ENCODE results near the gene MOCS1. TPM values are rescaled to one million over a fixed set of nuclear protein-coding genes. Genes with fewer than 3 reads are reported as not detected.

MOCS1 gene
- total and polyA plus RNA-seq, 2 donors from 2014 or later: 25.9 to 41.3 TPM

DNA sequence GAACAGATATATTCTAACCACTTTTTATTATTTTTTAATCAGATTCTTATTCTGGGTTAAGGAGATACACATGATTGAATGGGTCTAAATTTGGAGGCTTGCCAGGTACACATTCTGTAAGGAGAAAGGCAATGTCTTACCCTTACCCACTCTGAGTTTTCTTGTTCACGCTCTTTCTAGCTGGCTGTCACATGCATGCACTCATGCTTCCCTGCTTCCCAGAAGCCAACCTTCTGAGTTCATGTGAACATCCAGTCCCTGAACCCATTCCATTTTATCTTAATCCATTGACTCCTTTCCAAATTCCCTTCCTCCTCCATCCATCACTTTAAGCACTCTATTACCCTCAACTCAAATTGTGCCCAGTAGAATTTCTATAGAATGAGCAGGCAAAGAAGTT, 17.5 kb upstream of the MOCS1 start:
- Histone ChIP-seq H3K36me3 (ENCODE audit: control insufficient read depth in 2 of 3, insufficient read depth in 3 of 3, low read length in 3 of 3) (no peaks in the 10 kb centered on the region), H3K27ac (ENCODE audit: low read depth in 2 of 2, low read length in 2 of 2) (no peak overlapping the region), H3K9me3 (ENCODE audit: control insufficient read depth in 2 of 3, insufficient read depth in 1 of 3, low read length in 3 of 3) (no peaks in the 10 kb centered on the region), H3K4me1 (ENCODE audit: control insufficient read depth in 2 of 3, insufficient read depth in 2 of 3, low read depth in 1 of 3, low read length in 3 of 3) (peaks cover 0 to 5% (median 5%) of the 10 kb centered on the region in 3 donors), H3K9ac (ENCODE audit: low read length in 3 of 3) (no peak overlapping the region), H3K27me3 (ENCODE audit: control insufficient read depth, insufficient read depth, low read length) (no peaks in the 10 kb centered on the region), H3K4me3 (ENCODE audit: low read length in 3 of 3) (no peak overlapping the region)
- DNase-seq (no peak), FAIRE-seq (no peak)
- intact Hi-C loops (cut with DNase I): no loop called here
- no peak for TF ChIP-seq CTCF (IDR thresholded peaks at IDR 0.05; ENCODE audit: borderline replicate concordance, extremely low read depth, insufficient read depth)

DNA sequence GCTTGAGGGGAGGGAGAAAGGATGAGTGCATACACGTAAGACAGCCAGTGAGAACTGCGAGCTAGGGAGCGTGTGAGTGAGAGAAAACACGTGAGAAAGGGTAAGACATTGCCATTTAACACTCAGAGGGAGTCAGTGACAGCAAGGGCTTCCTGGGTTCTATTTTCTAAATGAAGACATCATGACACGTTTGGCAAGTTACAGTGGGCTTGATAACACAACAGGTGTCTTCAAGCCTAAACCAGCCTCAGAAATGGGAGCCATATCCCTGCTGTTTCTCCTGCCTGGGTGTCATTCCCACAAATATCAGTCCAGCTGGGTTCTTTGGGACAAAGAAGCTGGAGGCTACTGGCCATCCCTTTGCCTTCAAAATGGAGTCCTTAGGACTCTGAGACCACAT, 16.9 kb upstream of the MOCS1 start:
- FAIRE-seq (no peak), DNase-seq (no peak)
- Histone ChIP-seq H3K27ac (ENCODE audit: low read depth in 2 of 2, low read length in 2 of 2) (no peak overlapping the region), H3K4me1 (ENCODE audit: control insufficient read depth in 2 of 3, insufficient read depth in 2 of 3, low read depth in 1 of 3, low read length in 3 of 3) (peaks cover 0 to 5% (median 5%) of the 10 kb centered on the region in 3 donors), H3K4me3 (ENCODE audit: low read length in 3 of 3) (no peak overlapping the region), H3K9me3 (ENCODE audit: control insufficient read depth in 2 of 3, insufficient read depth in 1 of 3, low read length in 3 of 3) (no peaks in the 10 kb centered on the region), H3K27me3 (ENCODE audit: control insufficient read depth, insufficient read depth, low read length) (no peaks in the 10 kb centered on the region), H3K36me3 (ENCODE audit: control insufficient read depth in 2 of 3, insufficient read depth in 3 of 3, low read length in 3 of 3) (no peaks in the 10 kb centered on the region), H3K9ac (ENCODE audit: low read length in 3 of 3) (no peak overlapping the region)
- TF ChIP-seq CTCF (IDR thresholded peaks at IDR 0.05; ENCODE audit: borderline replicate concordance, extremely low read depth, insufficient read depth): no peak
- intact Hi-C loops (cut with DNase I): no loop called here

- no peak overlapping the region for H3K4me3 ChIP-seq (ENCODE audit: low read length in 3 of 3)
- FAIRE-seq: no peak
- TF ChIP-seq CTCF (IDR thresholded peaks at IDR 0.05; ENCODE audit: borderline replicate concordance, extremely low read depth, insufficient read depth): no peak
- no peak overlapping the region for H3K27ac ChIP-seq (ENCODE audit: low read depth in 2 of 2, low read length in 2 of 2)
- intact Hi-C loops (cut with DNase I): no loop called here
- no peaks in the 10 kb centered on the region for H3K9me3 ChIP-seq (ENCODE audit: control insufficient read depth in 2 of 3, insufficient read depth in 1 of 3, low read length in 3 of 3)
- DNase-seq: no peak
- peaks cover 0 to 5% (median 5%) of the 10 kb centered on the region in 3 donors for H3K4me1 ChIP-seq (ENCODE audit: control insufficient read depth in 2 of 3, insufficient read depth in 2 of 3, low read depth in 1 of 3, low read length in 3 of 3)
- no peak overlapping the region for H3K9ac ChIP-seq (ENCODE audit: low read length in 3 of 3)
- H3K27me3 ChIP-seq (ENCODE audit: control insufficient read depth, insufficient read depth, low read length): no peaks in the 10 kb centered on the region
- no peaks in the 10 kb centered on the region for H3K36me3 ChIP-seq (ENCODE audit: control insufficient read depth in 2 of 3, insufficient read depth in 3 of 3, low read length in 3 of 3)
Measured at GRCh38 chr6:39950125-39950720, 16.0 kb upstream of the MOCS1 start.
